Measurements from ENCODE around the gene DCPS. TPM values are rescaled to one million over a fixed set of nuclear protein-coding genes. Genes with fewer than 3 reads are reported as not detected.
"Not testable (repeated sequence)": the region's sequence is repeated elsewhere in the genome, so short reads cannot be mapped to it uniquely, and the experiment has no call there.

The DCPS gene
- total RNA-seq, 1 experiment from 2014 or later, result 25.6 TPM

DNA sequence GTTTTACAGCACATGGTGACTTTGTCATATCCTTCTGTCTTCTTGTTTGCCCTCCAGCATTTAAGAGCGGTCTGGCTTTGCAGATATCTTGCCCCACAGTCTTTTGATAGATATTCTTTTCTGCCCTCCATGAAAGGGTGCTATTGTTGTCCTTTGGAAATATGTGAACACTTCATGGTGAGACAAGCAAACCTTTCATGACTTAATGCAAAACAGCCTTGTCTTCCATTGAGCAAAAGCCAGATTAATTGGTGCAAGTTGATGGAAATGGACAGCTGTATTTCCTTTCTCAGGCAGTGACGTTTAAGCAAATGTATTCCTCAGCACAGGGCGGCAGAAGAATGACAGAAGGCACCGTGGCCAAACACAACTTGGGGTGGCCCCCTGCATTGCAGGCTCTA lies 4.4 kb downstream of the DCPS start:
- Histone ChIP-seq H3K4me2 (ENCODE audit: low read length) (no peak overlapping the region), H3K4me1 (ENCODE audit: control insufficient read depth in 1 of 2, insufficient read depth in 2 of 2, low read length in 2 of 2) (peaks cover 4 to 13% of the 10 kb centered on the region in 2 experiments; a peak in 2 of 4 replicates), H3K36me3 (ENCODE audit: control insufficient read depth in 1 of 2, insufficient read depth in 2 of 2, low read length in 2 of 2) (no peaks in the 10 kb centered on the region), H3K9me3 (ENCODE audit: control insufficient read depth in 1 of 2, insufficient read depth in 1 of 2, low read depth in 1 of 2, low read length in 2 of 2) (no peaks in the 10 kb centered on the region), H3K9me2 (ENCODE audit: insufficient read depth) (no peaks in the 10 kb centered on the region), H4K20me1 (ENCODE audit: insufficient read depth) (no peaks in the 10 kb centered on the region), H3K4me3 (replicated peaks in 1 of 2; ENCODE audit: low read depth in 1 of 2, low read length in 2 of 2) (no peak overlapping the region), H3K27ac (ENCODE audit: low read depth, low read length) (no peak overlapping the region), H3K27me3 (ENCODE audit: insufficient read depth, low read length) (no peaks in the 10 kb centered on the region), H2AFZ (ENCODE audit: low read depth, low read length, poor library complexity, severe bottlenecking) (no peak overlapping the region), H3K9ac (ENCODE audit: low read length) (no peak overlapping the region), H3K79me2 (ENCODE audit: insufficient read depth, low read length) (peaks cover 5% of the 10 kb centered on the region; the same call in 1 of the 2 replicates)
- intact Hi-C loops (cut with micrococcal nuclease), result no loop called here
- DNase-seq (ENCODE audit: low read depth, low spot score) (no peak), ATAC-seq (no peak)
- ChIA-PET CTCF (interaction anchor here (5.9 kb wide), 1 partner anchor 172 kb away, joined by 74 read pairs; no protein-coding TSS in a partner anchor), RAD21 (ENCODE audit: low non-redundant PET in 1 of 2, low total read pairs in 2 of 2, uncharacterized antibody in 2 of 2, unreplicated experiment in 2 of 2) (no interaction called here), POLR2A (no interaction called here)
- no TSS peak for BruUV-seq (replicated peaks)
- TF ChIP-seq ELF1 (IDR thresholded peaks at IDR 0.05; ENCODE audit: borderline replicate concordance, low read depth) (no peak), ZNF274 (IDR thresholded peaks at IDR 0.05; ENCODE audit: low read depth, low read length) (no peak), EZH2 (IDR thresholded peaks at IDR 0.05) (no peak), ZFX (IDR thresholded peaks at IDR 0.05) (no peak), SIN3A (IDR thresholded peaks at IDR 0.05; ENCODE audit: low read depth) (no peak), YY1 (IDR thresholded peaks at IDR 0.05; ENCODE audit: extremely low read depth, insufficient replicate concordance, low read depth, low read length) (no peak), CBX3 (IDR thresholded peaks at IDR 0.05; ENCODE audit: low read depth) (no peak), TCF7L2 (IDR thresholded peaks at IDR 0.05; ENCODE audit: borderline replicate concordance, extremely low read depth, insufficient read depth, insufficient read length) (no peak), FOSL1 (IDR thresholded peaks at IDR 0.05; ENCODE audit: low read depth) (no peak), CEBPB (IDR thresholded peaks at IDR 0.05; ENCODE audit: low read depth) (no peak), POLR2AphosphoS5 (IDR thresholded peaks at IDR 0.05; ENCODE audit: low read depth, low read length) (no peak), SP1 (IDR thresholded peaks at IDR 0.05; ENCODE audit: low read depth) (no peak), RAD21 (IDR thresholded peaks at IDR 0.05; ENCODE audit: low read depth) (no peak), SRF (IDR thresholded peaks at IDR 0.05; ENCODE audit: low read depth) (no peak)
- TF ChIP-seq, protein P1, sequence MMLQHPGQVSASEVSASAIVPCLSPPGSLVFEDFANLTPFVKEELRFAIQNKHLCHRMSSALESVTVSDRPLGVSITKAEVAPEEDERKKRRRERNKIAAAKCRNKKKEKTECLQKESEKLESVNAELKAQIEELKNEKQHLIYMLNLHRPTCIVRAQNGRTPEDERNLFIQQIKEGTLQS (IDR thresholded peaks at IDR 0.05), result no peak
- TF ChIP-seq, protein P2, sequence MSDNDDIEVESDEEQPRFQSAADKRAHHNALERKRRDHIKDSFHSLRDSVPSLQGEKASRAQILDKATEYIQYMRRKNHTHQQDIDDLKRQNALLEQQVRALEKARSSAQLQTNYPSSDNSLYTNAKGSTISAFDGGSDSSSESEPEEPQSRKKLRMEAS (IDR thresholded peaks at IDR 0.05), result no peak

DNA sequence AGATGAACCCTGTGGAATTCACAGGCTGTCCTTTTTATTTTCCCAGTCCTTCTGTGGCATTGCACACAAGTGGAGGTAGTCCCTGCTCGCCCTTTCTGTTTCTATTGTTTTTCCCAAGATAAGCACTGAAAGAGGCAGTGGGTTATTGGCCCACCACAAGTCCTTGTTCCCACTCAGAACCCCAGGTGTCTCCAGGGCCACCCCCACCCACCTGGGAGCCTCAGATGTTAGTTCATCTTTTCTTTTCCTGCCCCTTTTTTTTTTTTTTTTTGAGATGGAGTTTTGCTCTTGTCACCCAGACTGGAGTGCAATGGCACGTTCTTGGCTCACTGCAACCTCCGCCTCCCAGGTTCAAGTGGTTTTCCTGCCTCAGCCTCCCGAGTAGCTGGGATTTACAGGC lies 4.9 kb downstream of the DCPS start:
- H3K9ac ChIP-seq (ENCODE audit: low read length); POLR2A ChIA-PET; H3K4me1 ChIP-seq (ENCODE audit: control insufficient read depth in 1 of 2, insufficient read depth in 2 of 2, low read length in 2 of 2); H3K4me3 ChIP-seq (replicated peaks in 1 of 2; ENCODE audit: low read depth in 1 of 2, low read length in 2 of 2); H3K27me3 ChIP-seq (ENCODE audit: insufficient read depth, low read length); intact Hi-C loops (cut with micrococcal nuclease); H3K4me2 ChIP-seq (ENCODE audit: low read length); H2AFZ ChIP-seq (ENCODE audit: low read depth, low read length, poor library complexity, severe bottlenecking); H3K27ac ChIP-seq (ENCODE audit: low read depth, low read length); ATAC-seq; H4K20me1 ChIP-seq (ENCODE audit: insufficient read depth); H3K79me2 ChIP-seq (ENCODE audit: insufficient read depth, low read length); BruUV-seq (replicated peaks); H3K9me3 ChIP-seq (ENCODE audit: control insufficient read depth in 1 of 2, insufficient read depth in 1 of 2, low read depth in 1 of 2, low read length in 2 of 2); H3K36me3 ChIP-seq (ENCODE audit: control insufficient read depth in 1 of 2, insufficient read depth in 2 of 2, low read length in 2 of 2); H3K9me2 ChIP-seq (ENCODE audit: insufficient read depth); DNase-seq (ENCODE audit: low read depth, low spot score); RAD21 ChIA-PET (ENCODE audit: low non-redundant PET in 1 of 2, low total read pairs in 2 of 2, uncharacterized antibody in 2 of 2, unreplicated experiment in 2 of 2): not testable (repeated sequence)
- CTCF ChIA-PET, result interaction anchor here (5.9 kb wide), 1 partner anchor 172 kb away, joined by 74 read pairs; no protein-coding TSS in a partner anchor
